Urothelium cell line (cell line): Measurements from ENCODE around the gene WDR44.

Experiments
- DNase-seq: peaks from one replicate; pipeline ENCODE4 v3.0.0; 2011; ENCODE audit warnings: low spot score, mixed read lengths
- FAIRE-seq: peaks from 2 replicates; lab custom pipeline; 2011; peaks lifted over from hg19 to GRCh38; lab: Jason Lieb, UNC

The WDR44 gene

GRCh38 chrX:118355225-118355920 lies 9.5 kb downstream of the WDR44 start:
- FAIRE-seq (no peak), DNase-seq (no peak)

GRCh38 chrX:118356154-118356701 lies 10.3 kb downstream of the WDR44 start:
- no peak for FAIRE-seq
- DNase-seq, result no peak

- FAIRE-seq, result no peak
- no peak for DNase-seq
Observed at GRCh38 chrX:118360429-118361125, 14.7 kb downstream of the WDR44 start.

- DNase-seq (no peak), FAIRE-seq (no peak)
Observed at GRCh38 chrX:118364261-118364660, 18.4 kb downstream of the WDR44 start.

- FAIRE-seq, result no peak
Observed at GRCh38 chrX:118367338-118367737, 21.4 kb downstream of the WDR44 start.

GRCh38 chrX:118368398-118368797 lies 22.5 kb downstream of the WDR44 start:
- FAIRE-seq (no peak), DNase-seq (no peak)

More at GRCh38 chrX:118367338-118367737, 21.4 kb downstream of the WDR44 start:
- DNase-seq, result no peak

- DNase-seq (no peak), FAIRE-seq (no peak)
Observed at GRCh38 chrX:118370921-118371624, 25.2 kb downstream of the WDR44 start.

- no peak for DNase-seq
- FAIRE-seq, result no peak
Observed at GRCh38 chrX:118373538-118373937, 27.6 kb downstream of the WDR44 start.

- DNase-seq (no peak), FAIRE-seq (no peak)
Observed at GRCh38 chrX:118383120-118383519, 37.2 kb downstream of the WDR44 start.

- no peak for FAIRE-seq
- no peak for DNase-seq
Observed at GRCh38 chrX:118392716-118393115, 46.8 kb downstream of the WDR44 start.

- DNase-seq, result no peak
- FAIRE-seq, result no peak
Observed at GRCh38 chrX:118396113-118396512, 50.2 kb downstream of the WDR44 start.

GRCh38 chrX:118418811-118419251 lies 72.9 kb downstream of the WDR44 start:
- no peak for FAIRE-seq

GRCh38 chrX:118420462-118420861 lies 74.6 kb downstream of the WDR44 start:
- no peak for DNase-seq
- no peak for FAIRE-seq

More at GRCh38 chrX:118418811-118419251, 72.9 kb downstream of the WDR44 start:
- DNase-seq, result no peak

- no peak for FAIRE-seq
Observed at GRCh38 chrX:118423558-118423957, 77.7 kb downstream of the WDR44 start.

GRCh38 chrX:118432799-118433198 lies 86.9 kb downstream of the WDR44 start:
- DNase-seq, result no peak
- no peak for FAIRE-seq

More at GRCh38 chrX:118423558-118423957, 77.7 kb downstream of the WDR44 start:
- DNase-seq, result no peak

- DNase-seq, result no peak
- FAIRE-seq, result no peak
Observed at GRCh38 chrX:118437283-118437682, 91.4 kb downstream of the WDR44 start.

GRCh38 chrX:118448273-118448783 lies 102.4 kb downstream of the WDR44 start:
- DNase-seq (no peak), FAIRE-seq (no peak)

GRCh38 chrX:118455013-118455412 lies 109.1 kb downstream of the WDR44 start:
- no peak for DNase-seq
- FAIRE-seq, result no peak

GRCh38 chrX:118459494-118459893 lies 113.6 kb downstream of the WDR44 start:
- FAIRE-seq (no peak), DNase-seq (peak; percentile 3)

GRCh38 chrX:118464501-118464900 lies 118.6 kb downstream of the WDR44 start:
- FAIRE-seq (no peak), DNase-seq (no peak)

GRCh38 chrX:118468122-118468521 lies 122.2 kb downstream of the WDR44 start:
- no peak for FAIRE-seq
- DNase-seq, result no peak
